ENCODE data around the gene KLHL25.
"Not testable (repeated sequence)": the region's sequence is repeated elsewhere in the genome, so short reads cannot be mapped to it uniquely, and the experiment has no call there.

KLHL25 gene

GRCh38 chr15:85828874-85829273 lies 34.1 kb upstream of the KLHL25 start:
- H3K27ac ChIP-seq (ENCODE audit: low read length) = no peak overlapping the region
- H3K9me3 ChIP-seq (ENCODE audit: control insufficient read depth, low read depth, low read length) = no peaks in the 10 kb centered on the region
- H3K4me1 ChIP-seq (ENCODE audit: control insufficient read depth, low read depth, low read length) = no peaks in the 10 kb centered on the region
- no peak overlapping the region for H3K9ac ChIP-seq (ENCODE audit: low read length)
- no peak overlapping the region for H3K4me3 ChIP-seq (ENCODE audit: low read length)
- no peaks in the 10 kb centered on the region for H3K36me3 ChIP-seq (ENCODE audit: control insufficient read depth, low read depth, low read length)
- no peaks in the 10 kb centered on the region for H3K27me3 ChIP-seq (ENCODE audit: control insufficient read depth, insufficient read depth, low read length)

GRCh38 chr15:85828126-85828525 lies 33.4 kb upstream of the KLHL25 start:
- Histone ChIP-seq H3K9ac (ENCODE audit: low read length) (no peak overlapping the region), H3K27me3 (ENCODE audit: control insufficient read depth, insufficient read depth, low read length) (no peaks in the 10 kb centered on the region), H3K9me3 (ENCODE audit: control insufficient read depth, low read depth, low read length) (no peaks in the 10 kb centered on the region), H3K36me3 (ENCODE audit: control insufficient read depth, low read depth, low read length) (no peaks in the 10 kb centered on the region), H3K27ac (ENCODE audit: low read length) (no peak overlapping the region), H3K4me1 (ENCODE audit: control insufficient read depth, low read depth, low read length) (no peaks in the 10 kb centered on the region), H3K4me3 (ENCODE audit: low read length) (no peak overlapping the region)

GRCh38 chr15:85826756-85827515 lies 32.2 kb upstream of the KLHL25 start:
- no peaks in the 10 kb centered on the region for H3K27me3 ChIP-seq (ENCODE audit: control insufficient read depth, insufficient read depth, low read length)
- H3K4me1 ChIP-seq (ENCODE audit: control insufficient read depth, low read depth, low read length) = no peaks in the 10 kb centered on the region
- H3K27ac ChIP-seq (ENCODE audit: low read length) = no peak overlapping the region
- H3K36me3 ChIP-seq (ENCODE audit: control insufficient read depth, low read depth, low read length) = no peaks in the 10 kb centered on the region
- H3K9ac ChIP-seq (ENCODE audit: low read length) = no peak overlapping the region
- H3K9me3 ChIP-seq (ENCODE audit: control insufficient read depth, low read depth, low read length) = no peaks in the 10 kb centered on the region
- H3K4me3 ChIP-seq (ENCODE audit: low read length) = no peak overlapping the region

- no peak overlapping the region for H3K9ac ChIP-seq (ENCODE audit: low read length)
- H3K9me3 ChIP-seq (ENCODE audit: control insufficient read depth, low read depth, low read length) = no peaks in the 10 kb centered on the region
- no peak overlapping the region for H3K27ac ChIP-seq (ENCODE audit: low read length)
- no peak overlapping the region for H3K4me3 ChIP-seq (ENCODE audit: low read length)
- no peaks in the 10 kb centered on the region for H3K36me3 ChIP-seq (ENCODE audit: control insufficient read depth, low read depth, low read length)
- no peaks in the 10 kb centered on the region for H3K4me1 ChIP-seq (ENCODE audit: control insufficient read depth, low read depth, low read length)
- no peaks in the 10 kb centered on the region for H3K27me3 ChIP-seq (ENCODE audit: control insufficient read depth, insufficient read depth, low read length)
These were observed 31.0 kb upstream of the KLHL25 start for GRCh38 chr15:85825719-85826118.

GRCh38 chr15:85825118-85825517 lies 30.4 kb upstream of the KLHL25 start:
- Histone ChIP-seq H3K27ac (ENCODE audit: low read length) (no peak overlapping the region), H3K27me3 (ENCODE audit: control insufficient read depth, insufficient read depth, low read length) (no peaks in the 10 kb centered on the region), H3K9me3 (ENCODE audit: control insufficient read depth, low read depth, low read length) (no peaks in the 10 kb centered on the region), H3K36me3 (ENCODE audit: control insufficient read depth, low read depth, low read length) (no peaks in the 10 kb centered on the region), H3K4me3 (ENCODE audit: low read length) (no peak overlapping the region), H3K9ac (ENCODE audit: low read length) (no peak overlapping the region), H3K4me1 (ENCODE audit: control insufficient read depth, low read depth, low read length) (no peaks in the 10 kb centered on the region)

GRCh38 chr15:85821545-85821944 lies 26.8 kb upstream of the KLHL25 start:
- no peaks in the 10 kb centered on the region for H3K27me3 ChIP-seq (ENCODE audit: control insufficient read depth, insufficient read depth, low read length)
- no peak overlapping the region for H3K9ac ChIP-seq (ENCODE audit: low read length)
- H3K4me3 ChIP-seq (ENCODE audit: low read length) = no peak overlapping the region
- H3K27ac ChIP-seq (ENCODE audit: low read length) = no peak overlapping the region
- H3K36me3 ChIP-seq (ENCODE audit: control insufficient read depth, low read depth, low read length) = no peaks in the 10 kb centered on the region
- H3K9me3 ChIP-seq (ENCODE audit: control insufficient read depth, low read depth, low read length) = no peaks in the 10 kb centered on the region
- H3K4me1 ChIP-seq (ENCODE audit: control insufficient read depth, low read depth, low read length) = no peaks in the 10 kb centered on the region

- H3K27me3 ChIP-seq (ENCODE audit: control insufficient read depth, insufficient read depth, low read length) = no peaks in the 10 kb centered on the region
- H3K4me3 ChIP-seq (ENCODE audit: low read length) = no peak overlapping the region
- no peak overlapping the region for H3K27ac ChIP-seq (ENCODE audit: low read length)
- no peak overlapping the region for H3K9ac ChIP-seq (ENCODE audit: low read length)
- no peaks in the 10 kb centered on the region for H3K4me1 ChIP-seq (ENCODE audit: control insufficient read depth, low read depth, low read length)
- no peaks in the 10 kb centered on the region for H3K9me3 ChIP-seq (ENCODE audit: control insufficient read depth, low read depth, low read length)
- no peaks in the 10 kb centered on the region for H3K36me3 ChIP-seq (ENCODE audit: control insufficient read depth, low read depth, low read length)
These were observed 25.2 kb upstream of the KLHL25 start for GRCh38 chr15:85819938-85820337.

- no peaks in the 10 kb centered on the region for H3K27me3 ChIP-seq (ENCODE audit: control insufficient read depth, insufficient read depth, low read length)
- H3K9me3 ChIP-seq (ENCODE audit: control insufficient read depth, low read depth, low read length) = no peaks in the 10 kb centered on the region
- H3K27ac ChIP-seq (ENCODE audit: low read length) = no peak overlapping the region
- H3K9ac ChIP-seq (ENCODE audit: low read length) = no peak overlapping the region
- no peaks in the 10 kb centered on the region for H3K36me3 ChIP-seq (ENCODE audit: control insufficient read depth, low read depth, low read length)
- H3K4me1 ChIP-seq (ENCODE audit: control insufficient read depth, low read depth, low read length) = no peaks in the 10 kb centered on the region
- H3K4me3 ChIP-seq (ENCODE audit: low read length) = no peak overlapping the region
These were observed 18.5 kb upstream of the KLHL25 start for GRCh38 chr15:85813234-85813633.

- H3K4me3 ChIP-seq (ENCODE audit: low read length) = no peak overlapping the region
- no peak overlapping the region for H3K27ac ChIP-seq (ENCODE audit: low read length)
- H3K27me3 ChIP-seq (ENCODE audit: control insufficient read depth, insufficient read depth, low read length) = no peaks in the 10 kb centered on the region
- H3K36me3 ChIP-seq (ENCODE audit: control insufficient read depth, low read depth, low read length) = no peaks in the 10 kb centered on the region
- no peaks in the 10 kb centered on the region for H3K9me3 ChIP-seq (ENCODE audit: control insufficient read depth, low read depth, low read length)
- H3K9ac ChIP-seq (ENCODE audit: low read length) = no peak overlapping the region
- H3K4me1 ChIP-seq (ENCODE audit: control insufficient read depth, low read depth, low read length) = no peaks in the 10 kb centered on the region
These were observed 15.3 kb upstream of the KLHL25 start for GRCh38 chr15:85810075-85810474.

- no peaks in the 10 kb centered on the region for H3K4me1 ChIP-seq (ENCODE audit: control insufficient read depth, low read depth, low read length)
These were observed 10.7 kb upstream of the KLHL25 start for GRCh38 chr15:85805420-85805819.

GRCh38 chr15:85804481-85805170 lies 9.9 kb upstream of the KLHL25 start:
- Histone ChIP-seq H3K27me3 (ENCODE audit: control insufficient read depth, insufficient read depth, low read length) (no peaks in the 10 kb centered on the region), H3K4me1 (ENCODE audit: control insufficient read depth, low read depth, low read length) (no peaks in the 10 kb centered on the region), H3K9me3 (ENCODE audit: control insufficient read depth, low read depth, low read length) (no peaks in the 10 kb centered on the region), H3K27ac (ENCODE audit: low read length) (no peak overlapping the region), H3K36me3 (ENCODE audit: control insufficient read depth, low read depth, low read length) (no peaks in the 10 kb centered on the region), H3K9ac (ENCODE audit: low read length) (no peak overlapping the region), H3K4me3 (ENCODE audit: low read length) (no peak overlapping the region)

More at GRCh38 chr15:85805420-85805819, 10.7 kb upstream of the KLHL25 start:
- no peaks in the 10 kb centered on the region for H3K9me3 ChIP-seq (ENCODE audit: control insufficient read depth, low read depth, low read length)
- no peaks in the 10 kb centered on the region for H3K27me3 ChIP-seq (ENCODE audit: control insufficient read depth, insufficient read depth, low read length)
- H3K9ac ChIP-seq (ENCODE audit: low read length) = no peak overlapping the region
- no peak overlapping the region for H3K27ac ChIP-seq (ENCODE audit: low read length)
- H3K36me3 ChIP-seq (ENCODE audit: control insufficient read depth, low read depth, low read length) = no peaks in the 10 kb centered on the region
- no peak overlapping the region for H3K4me3 ChIP-seq (ENCODE audit: low read length)

GRCh38 chr15:85802617-85803016 lies 7.9 kb upstream of the KLHL25 start:
- H3K9me3 ChIP-seq (ENCODE audit: control insufficient read depth, low read depth, low read length); H3K9ac ChIP-seq (ENCODE audit: low read length); H3K27ac ChIP-seq (ENCODE audit: low read length); H3K4me1 ChIP-seq (ENCODE audit: control insufficient read depth, low read depth, low read length); H3K27me3 ChIP-seq (ENCODE audit: control insufficient read depth, insufficient read depth, low read length); H3K4me3 ChIP-seq (ENCODE audit: low read length); H3K36me3 ChIP-seq (ENCODE audit: control insufficient read depth, low read depth, low read length): not testable (repeated sequence)

Data from iPS-18a (cell line).